Left renal cortex interstitium (tissue), 4 donors: Measurements from ENCODE around the gene MRPS22. TPM values are rescaled to one million over a fixed set of nuclear protein-coding genes. Genes with fewer than 3 reads are reported as not detected.

Source experiments
- DNase-seq, 4 donors: peaks; one replicate each; pipeline ENCODE4 v3.0.0-alpha.2; 2013; ENCODE audit warnings: low read depth in 4 of 4, low spot score in 2 of 4, missing footprints in 1 of 4
- polyA plus RNA-seq, 4 donors: library from polyadenylated mRNA; unstranded; fragments of 120-200 nt; gene quantifications; one replicate each; pipeline ENCODE4 v1.2.1, GENCODE V29; 2013; ENCODE audit not compliant: insufficient read length in 4 of 4

Gene MRPS22
- polyA plus RNA-seq, 4 donors: 54.5 to 62.9 (median 60.7) TPM

DNA sequence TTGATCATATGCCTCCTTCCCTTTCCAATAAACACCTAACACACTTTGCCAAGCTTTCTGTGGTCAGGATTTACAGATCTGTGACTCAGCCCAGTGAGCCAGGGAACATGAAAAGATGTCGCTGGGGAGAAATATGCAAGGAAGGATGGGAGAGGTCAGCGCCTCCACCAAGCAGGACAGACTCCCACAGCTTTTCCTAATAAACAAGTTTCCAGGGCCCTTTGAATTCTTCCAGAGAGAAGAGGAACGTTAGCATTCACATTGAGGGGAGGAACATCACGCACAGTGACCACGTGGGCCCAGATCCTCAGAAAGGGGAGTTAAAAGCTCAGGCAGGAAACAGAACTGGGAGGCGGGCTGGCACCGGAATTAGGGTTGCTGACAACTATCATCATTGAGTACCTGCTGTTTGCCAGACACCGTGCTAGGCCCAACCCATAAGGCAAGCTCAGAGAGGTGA lies 33.3 kb upstream of the MRPS22 start:
- no peak for DNase-seq

DNA sequence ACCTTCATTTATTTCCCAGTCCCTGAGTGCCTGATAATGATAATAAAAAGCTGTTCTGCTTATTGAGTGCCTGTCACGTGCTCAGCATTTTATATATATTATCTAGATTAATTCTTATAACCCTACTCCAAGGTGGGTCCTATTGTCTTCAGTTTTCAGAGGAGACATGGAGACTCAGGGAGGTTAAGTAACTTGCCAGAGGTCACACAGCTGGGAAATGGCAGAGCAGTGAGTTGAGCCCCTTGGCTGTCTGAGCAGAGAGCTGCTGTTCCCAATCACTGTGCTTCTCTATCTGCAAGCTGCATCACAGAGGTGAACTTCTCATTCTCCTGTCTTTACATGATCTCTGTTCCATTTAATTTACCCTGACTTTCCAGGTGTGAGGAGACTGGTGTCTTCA lies 32.3 kb upstream of the MRPS22 start:
- no peak for DNase-seq

DNA sequence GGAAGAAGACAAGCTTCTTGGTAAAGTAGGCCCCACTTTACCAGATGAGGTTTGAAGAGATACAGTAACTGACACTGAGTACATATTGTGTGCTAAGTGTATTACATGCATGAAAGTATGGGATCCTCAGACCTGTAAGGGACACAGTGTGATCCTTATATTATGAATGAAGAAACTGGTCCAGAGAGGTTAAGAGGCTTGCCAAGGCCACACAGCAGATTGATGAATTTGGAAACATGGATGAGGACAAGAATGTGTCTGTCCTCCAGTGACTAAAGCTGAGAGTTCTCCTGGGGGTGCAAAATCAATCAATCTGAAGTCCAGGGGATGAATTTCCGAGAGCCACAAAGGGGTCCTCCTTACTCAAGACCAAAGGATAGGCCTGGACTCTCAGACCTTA lies 31.4 kb upstream of the MRPS22 start:
- no peak for DNase-seq

DNA sequence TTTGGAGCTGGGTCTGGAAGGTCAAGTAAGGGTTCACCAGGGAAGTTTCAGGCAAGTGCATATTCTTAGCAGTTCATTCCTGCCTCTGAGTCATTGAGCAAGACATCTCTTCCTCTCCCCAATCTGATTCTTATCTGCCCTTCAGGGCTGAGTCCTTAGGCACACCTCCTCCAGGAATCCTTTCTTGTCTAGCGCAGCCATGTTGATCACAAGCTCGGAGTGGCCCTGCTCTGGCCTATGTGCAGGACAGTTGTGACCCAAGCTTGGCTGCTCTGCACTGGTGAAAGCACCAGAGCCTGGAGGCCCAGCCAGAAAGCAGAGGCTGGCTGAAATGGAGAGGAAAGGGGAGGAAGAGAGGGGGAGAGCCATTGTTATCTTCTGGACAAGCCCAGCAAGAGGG lies 30.9 kb upstream of the MRPS22 start:
- no peak for DNase-seq

DNA sequence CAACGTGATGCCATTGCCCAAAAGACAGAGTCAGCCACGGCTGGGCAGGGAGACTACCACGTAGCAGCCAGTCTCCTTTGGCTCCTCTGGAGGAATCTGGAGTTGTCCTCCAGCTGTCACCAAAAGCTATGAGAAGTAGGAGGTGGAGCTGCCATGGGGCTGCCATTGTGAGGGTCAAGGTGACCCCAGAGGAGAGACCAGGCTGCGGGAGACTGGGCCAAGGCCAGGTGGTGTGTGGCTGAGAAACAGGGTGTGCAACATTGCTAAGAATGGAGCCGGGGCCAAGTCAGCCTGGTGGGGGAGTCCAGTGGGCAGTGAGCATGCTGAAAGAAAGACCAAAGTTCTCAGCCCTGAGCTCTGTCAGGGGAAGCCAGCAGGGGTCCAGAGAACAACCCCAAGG lies 29.9 kb upstream of the MRPS22 start:
- DNase-seq: no peak

DNA sequence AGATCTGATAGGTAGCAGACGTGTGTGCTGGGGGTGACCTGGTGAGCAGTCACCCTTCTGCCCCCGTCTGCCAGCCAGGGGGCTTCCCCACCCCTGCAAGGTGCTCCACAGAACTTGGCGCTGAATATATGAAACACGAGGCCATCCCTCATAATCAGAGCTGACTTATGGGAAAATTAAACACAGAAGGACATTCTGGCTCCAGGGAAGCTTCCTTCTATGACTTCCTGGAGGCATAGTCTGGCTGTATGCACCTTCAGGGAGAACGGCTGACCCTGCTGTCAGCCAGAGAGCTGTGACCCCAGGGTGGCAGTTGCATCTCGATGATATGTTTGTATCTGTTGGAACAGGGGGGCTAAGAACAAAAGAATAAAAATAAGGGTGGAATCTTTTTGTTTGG lies 26.6 kb upstream of the MRPS22 start:
- no peak for DNase-seq

DNA sequence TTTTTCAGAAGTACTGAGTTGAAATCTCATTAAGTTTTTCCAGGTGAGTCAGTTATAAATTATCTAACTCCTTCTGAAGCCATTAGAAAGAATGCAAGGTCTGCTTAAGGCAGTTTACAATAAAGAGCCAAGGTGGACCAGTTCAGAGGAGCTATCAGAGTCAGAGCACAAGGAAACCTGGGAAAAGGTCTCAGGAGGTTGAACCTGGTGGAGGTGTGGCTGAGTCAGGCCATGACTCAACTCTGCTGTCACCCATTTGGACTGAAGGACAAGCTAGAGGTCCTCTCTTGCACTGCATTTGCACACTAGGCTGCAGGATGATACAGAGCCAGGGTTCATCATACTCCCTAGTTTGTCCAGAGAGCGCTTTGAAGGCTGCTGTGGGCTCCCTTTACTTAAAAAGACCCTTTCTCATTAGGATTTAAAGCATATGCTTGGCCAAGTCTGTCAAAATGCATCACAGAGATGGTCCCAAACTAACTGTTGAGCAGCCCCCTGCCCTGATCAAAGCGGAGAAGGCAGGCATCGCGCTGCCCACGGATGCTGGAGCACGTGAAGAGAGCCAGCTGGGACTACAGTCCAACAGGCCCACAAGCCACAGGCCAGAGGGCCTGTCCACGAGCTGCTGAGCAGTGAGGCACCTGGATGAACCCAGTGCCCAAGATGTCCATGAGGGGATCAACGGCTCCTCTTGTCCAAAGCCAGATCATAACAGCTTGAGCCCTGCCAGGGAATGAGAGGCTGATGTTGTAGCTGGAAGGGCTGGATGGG lies 26.0 kb upstream of the MRPS22 start:
- DNase-seq: no peak

DNA sequence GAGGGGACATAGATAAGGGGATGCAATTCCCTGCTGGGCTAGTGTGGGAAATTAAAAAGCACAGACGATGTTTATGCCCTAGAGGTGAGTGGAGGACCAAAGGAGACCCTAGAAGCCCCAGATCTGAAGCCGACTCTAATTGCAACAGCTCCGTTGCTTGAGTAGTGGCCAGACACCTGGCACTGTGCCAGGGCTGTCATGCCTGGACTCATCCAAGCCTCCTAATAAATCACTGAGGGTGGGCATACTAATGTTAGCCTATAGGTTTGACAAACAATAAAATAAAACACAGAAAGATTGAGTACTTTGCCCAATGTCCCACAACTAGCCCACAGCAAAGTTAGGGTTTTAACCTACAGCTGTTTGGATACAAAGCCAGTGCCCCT lies 25.4 kb upstream of the MRPS22 start:
- no peak for DNase-seq

DNA sequence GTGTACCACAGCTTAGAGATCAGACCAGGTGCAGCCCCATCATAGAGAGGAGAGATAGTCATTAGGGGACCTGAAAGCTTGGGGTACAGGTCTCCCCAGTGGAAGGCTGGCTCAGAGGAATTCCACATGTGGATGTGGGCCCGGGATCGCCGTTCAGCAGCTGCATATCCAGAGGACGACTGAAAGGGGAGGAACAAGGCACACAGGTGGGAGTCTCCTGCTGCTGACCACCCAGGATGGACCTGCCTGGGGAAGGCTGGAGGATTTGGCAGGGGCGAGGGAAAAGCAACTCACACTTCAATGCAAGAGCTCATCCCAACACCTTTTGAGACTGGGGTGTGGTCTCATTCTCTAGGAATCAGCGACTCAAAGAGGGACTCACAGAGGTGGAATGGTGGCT lies 25.0 kb upstream of the MRPS22 start:
- DNase-seq: no peak

DNA sequence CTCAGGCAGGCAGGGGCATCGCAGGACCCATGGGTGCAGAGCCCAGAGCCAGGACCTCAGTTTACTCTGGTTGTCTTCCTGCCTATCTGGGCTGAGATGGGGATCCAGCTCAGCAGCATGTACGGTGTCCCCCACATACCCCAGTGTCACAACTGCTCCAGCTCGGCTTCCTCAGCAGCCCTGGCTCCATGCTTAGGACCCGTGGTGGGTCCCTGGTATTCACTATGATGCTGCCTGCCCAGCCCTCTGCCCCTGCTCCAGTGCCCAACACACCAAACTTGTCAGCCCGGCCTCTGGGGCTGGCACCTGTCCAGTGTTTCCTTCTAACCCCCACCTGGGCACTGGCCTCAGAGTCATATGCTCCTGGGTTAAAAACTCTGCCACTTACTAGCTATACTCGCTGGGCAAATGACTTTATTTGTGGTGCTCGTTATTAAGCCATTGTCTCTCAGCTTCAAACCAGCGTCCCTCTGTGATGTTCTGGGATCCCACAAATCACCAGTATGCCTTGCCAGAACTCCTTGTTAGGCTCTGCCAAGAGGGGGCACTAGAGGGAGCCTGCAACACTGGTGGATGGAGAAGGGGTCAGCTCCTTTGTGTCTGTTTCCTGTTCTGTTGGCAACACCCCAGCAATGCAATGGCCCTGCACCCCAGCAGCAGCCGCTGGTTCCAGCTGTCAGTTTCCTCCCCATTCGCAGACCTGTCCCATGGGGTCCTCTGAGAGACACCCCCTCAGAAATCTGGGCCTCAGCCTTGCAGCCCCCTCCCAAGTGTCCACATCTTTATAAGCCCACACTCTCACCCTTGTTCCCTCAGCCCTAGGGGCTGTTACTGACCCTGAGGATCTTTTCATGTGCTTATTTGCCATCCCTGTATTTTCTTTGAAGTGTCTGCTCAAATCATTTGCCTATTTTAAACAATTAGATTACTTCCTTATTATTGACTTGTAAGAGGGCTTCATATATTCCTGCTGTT lies 24.1 kb upstream of the MRPS22 start:
- no peak for DNase-seq

DNA sequence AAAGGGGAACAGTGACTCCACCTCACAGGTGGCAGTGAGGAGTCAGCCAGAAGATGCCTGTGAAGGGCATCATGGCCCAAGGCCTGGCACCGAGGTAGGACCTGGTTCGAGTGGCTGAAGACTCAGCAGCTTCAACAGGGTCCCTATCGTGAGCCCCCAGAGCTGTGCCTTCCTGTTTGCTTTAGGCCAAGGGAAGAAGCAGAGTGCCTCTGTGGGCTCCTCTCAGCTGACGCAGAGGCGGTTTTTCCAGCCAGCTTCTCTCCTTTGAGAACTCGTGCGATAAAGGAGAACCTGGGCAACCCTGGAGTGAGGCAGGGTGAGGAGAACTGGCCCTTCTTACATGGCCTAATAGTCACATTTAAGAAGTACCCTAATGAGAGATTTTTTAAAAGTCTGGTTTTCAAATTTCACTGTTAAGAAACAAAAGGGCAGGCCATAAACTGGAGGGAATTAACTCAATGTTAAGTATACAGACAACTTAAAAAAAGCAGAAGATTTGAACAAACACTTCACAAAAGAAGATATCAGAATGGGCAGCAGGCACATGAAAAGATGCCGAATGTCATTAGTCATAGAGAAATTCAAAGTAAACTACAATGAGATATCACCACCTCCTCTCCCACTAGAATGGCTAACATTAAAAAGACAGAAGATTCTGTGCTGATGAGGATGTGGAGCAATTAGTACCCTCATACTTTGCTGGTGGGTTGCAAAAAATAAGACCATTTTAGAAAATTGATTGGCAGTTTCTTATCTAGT lies 23.1 kb upstream of the MRPS22 start:
- no peak for DNase-seq

DNA sequence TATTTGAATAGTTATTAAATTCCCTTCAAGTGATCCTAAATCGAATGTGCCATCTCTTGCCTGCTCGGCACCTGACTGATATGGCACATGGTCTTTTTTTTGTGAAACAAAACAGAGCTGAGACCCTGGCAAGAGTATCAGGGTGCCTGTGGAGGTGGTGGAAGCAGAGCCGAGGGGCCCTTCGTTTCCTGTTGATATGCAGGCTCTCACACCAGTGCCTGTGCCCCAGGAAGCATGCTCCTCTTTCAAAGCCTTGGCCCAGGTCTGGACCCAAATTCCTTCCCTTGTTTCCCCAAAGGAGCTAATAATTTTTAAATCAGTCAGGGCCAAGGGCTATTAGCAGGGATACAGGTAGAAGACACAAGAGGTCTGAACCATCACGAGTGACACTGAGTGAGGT lies 21.5 kb upstream of the MRPS22 start:
- no peak for DNase-seq

DNA sequence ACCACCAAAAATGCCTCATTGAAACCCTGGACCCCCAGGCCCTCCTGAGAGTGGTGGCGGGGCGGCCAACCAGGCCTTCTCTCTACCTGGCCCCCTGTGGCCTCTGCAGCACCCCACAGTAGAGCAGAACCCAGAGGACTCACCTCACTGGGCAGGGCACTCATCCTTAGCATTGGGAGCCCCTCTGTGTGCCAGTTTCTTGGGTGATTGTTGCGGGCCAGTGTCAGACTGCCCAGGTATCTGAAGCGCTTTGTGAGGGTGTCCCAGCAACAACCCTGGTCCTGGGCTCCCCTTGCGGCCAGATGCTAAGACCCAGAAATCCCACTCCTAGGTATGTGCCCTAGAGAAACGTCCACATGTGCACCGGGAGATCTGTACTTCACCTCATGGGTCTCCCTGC lies 20.7 kb upstream of the MRPS22 start:
- DNase-seq: no peak

DNA sequence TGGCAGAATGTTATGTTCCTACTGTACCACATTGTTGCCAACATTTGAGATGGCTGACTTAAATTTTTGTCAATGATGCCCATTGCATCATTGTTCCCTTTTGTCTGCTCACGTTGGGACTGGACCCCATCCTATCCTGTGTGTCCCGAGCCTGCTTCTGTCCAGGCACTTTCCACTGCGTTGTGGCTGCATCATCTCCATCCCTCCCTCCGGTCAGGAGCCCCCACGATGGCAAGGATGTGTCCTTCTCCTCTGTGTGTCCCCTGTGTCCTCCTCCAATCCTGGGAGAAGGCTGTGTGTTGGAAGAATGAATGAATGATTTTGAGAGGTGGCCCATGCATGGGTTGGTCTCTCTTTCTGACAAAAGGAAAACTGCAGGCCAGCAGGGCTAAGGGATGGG lies 19.4 kb upstream of the MRPS22 start:
- no peak for DNase-seq

DNA sequence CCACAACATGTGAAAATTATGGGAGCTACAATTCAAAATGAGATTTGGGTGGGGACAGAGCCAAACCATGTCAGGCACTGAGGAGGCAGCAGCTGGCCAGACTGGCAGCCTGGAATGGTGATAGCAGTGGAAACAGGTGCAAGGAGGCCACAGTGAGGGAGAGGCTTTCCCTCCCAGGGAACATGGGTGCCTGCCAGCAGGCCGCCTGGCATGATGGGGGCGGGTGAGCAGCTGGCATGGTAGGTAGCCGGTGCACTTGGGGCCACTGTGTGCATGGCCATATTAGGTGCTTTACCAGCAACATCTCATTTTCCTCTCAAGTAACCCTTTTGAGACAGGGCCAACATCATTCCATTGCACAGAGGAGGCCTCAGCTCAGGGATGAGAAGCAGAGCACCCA lies 18.3 kb upstream of the MRPS22 start:
- DNase-seq: no peak

DNA sequence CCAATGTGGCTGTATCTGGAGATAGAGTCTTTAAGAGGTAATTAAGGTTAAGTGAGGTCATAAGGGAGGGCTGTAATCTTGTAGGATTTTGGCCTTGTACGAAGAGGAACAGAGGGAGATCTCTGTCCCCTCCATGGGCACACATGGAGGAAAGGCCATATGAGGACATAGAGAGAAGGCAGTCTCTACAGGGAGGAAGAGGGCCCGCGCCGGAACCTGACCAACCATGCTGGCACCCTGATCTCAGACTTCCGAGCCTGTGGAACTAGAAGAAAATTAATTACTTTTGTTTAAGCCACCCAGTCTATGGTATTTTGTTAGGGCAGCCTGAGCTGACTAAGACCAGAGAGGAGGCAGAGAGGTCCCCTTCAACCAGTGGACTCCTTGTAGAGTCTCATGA lies 17.7 kb upstream of the MRPS22 start:
- no peak for DNase-seq

DNA sequence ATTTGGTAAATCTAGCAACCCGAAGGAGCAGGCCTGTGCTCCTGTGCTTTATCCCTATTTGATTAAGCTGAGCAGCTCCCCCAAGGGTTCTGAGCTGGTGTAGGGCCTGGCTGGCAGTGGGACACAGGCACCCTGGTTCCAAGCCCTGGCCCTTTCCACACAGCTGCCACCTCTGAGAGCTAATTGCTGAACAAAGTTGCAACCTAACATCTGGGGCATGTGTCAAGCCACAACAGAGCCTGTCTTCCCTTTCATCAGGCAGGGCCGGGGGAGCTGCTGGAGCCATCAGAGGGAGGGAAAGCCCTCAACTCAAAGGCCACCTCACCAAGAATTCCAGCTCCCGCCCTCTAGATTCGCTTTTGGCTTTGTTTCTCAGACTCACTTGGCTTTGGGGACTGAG lies 17.1 kb upstream of the MRPS22 start:
- no peak for DNase-seq

DNA sequence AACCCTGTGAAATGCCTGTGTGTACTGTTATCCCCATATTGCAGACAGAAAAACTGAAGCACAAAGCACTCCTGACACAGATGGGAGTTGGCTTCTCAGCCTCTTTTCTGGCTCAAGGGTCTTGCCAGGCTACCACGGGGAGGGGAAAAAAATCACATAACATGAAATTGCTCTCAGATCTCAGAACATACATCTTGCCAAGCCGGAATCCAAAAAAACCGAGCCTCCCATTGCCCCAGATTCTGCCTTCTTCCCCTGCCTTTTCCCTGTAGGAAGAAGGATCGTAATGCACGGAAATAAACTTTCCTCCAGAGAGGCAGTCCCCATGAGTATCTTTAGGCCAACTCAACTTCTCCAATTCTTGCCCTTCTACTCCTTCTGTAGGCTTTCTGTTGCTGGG lies 16.6 kb upstream of the MRPS22 start:
- no peak for DNase-seq

DNA sequence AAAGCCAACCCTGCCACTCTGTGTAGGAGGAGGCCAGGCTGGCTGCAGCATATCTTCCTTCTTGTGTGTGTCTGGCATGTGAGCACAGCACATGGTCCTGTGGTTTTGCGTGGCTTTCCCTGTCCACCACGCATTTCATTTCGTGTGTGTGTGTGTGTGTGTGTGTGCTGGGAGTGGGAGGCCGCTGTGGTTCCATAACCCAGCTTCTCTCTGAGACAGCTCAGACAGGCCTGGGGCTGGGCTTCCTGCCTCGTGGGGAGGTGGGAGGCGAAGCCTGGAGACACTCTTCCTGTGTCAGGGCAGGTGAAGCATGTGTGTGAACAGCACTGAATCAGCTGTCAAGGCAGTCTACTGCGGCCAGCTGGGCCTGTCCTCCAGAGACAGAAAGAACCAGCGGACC lies 16.0 kb upstream of the MRPS22 start:
- no peak for DNase-seq

DNA sequence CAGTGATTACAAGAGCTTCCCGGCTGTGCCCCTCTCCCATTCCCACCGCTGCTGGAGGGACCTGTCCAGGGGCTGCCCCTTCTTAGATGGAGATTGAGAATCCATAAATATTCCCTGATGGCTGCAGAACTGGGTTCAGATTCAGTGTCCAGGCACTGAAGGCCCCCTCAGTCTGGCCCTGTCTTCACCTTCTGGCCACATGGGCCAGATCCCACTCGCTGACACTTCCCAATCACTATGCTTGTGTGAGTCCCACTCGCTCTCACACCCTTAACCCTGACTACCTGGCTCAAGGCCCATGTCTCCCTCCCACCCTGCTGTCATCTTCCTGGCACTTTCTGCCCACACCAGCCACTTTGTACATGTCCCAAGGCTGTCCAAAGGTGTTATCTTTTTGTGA lies 15.5 kb upstream of the MRPS22 start:
- DNase-seq: no peak

DNA sequence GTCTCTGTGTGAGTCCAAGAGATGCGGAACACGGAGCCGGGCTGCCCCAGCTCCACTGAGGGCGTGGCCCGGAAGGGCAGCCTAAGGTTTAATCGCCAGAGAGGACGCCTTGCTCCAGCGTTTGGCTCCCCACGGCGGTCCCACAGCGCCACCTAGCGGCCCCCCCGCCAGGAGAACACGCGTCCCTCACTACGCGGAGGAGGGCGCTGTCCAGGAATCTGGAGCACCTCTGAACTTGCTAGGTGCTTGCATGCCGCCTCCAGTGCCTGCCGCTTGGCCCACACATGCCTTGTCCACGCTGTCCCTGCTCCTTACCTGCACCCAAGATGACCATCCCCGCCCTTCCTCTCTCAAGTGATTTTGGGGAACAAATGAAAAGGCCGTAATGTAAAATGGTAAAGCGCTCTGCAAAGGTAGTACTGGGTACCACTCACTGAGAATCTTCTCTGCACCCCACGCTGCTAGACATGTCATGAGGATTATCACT lies 14.4 kb upstream of the MRPS22 start:
- DNase-seq: peak in 3 of 4 donors; percentile 48 to 64 (median 59)
